DLD1 (cell line): ENCODE data around the gene GALNT18.

Experiments used
- in situ Hi-C: cut with HindIII; loops from 2 replicates; pipeline ENCODE4 v1.10.0; 2017; ENCODE audit warnings: low sequenced_read_pairs

Gene GALNT18

GRCh38 chr11:11291041-11292015, 330.5 kb downstream of the GALNT18 start:
- in situ Hi-C loops = no loop called here

- in situ Hi-C loops = no loop called here
Observed at GRCh38 chr11:11290354-11290753, 331.5 kb downstream of the GALNT18 start.

GRCh38 chr11:11289669-11290068, 332.1 kb downstream of the GALNT18 start:
- in situ Hi-C loops = no loop called here

GRCh38 chr11:11288972-11289616, 332.7 kb downstream of the GALNT18 start:
- in situ Hi-C loops = no loop called here

- in situ Hi-C loops = no loop called here
Observed at GRCh38 chr11:11284481-11284880, 337.3 kb downstream of the GALNT18 start.

GRCh38 chr11:11281626-11282025, 340.2 kb downstream of the GALNT18 start:
- in situ Hi-C loops = no loop called here

- in situ Hi-C loops = no loop called here
Observed at GRCh38 chr11:11280826-11281225, 341.0 kb downstream of the GALNT18 start.

GRCh38 chr11:11279956-11280689, 341.7 kb downstream of the GALNT18 start:
- in situ Hi-C loops = no loop called here

GRCh38 chr11:11272254-11272653, 349.6 kb downstream of the GALNT18 start:
- in situ Hi-C loops = no loop called here

GRCh38 chr11:11270236-11270775, 351.5 kb downstream of the GALNT18 start:
- in situ Hi-C loops = no loop called here

GRCh38 chr11:11268706-11269105, 353.1 kb downstream of the GALNT18 start:
- in situ Hi-C loops = no loop called here

GRCh38 chr11:11268119-11268518, 353.7 kb downstream of the GALNT18 start:
- in situ Hi-C loops = no loop called here

GRCh38 chr11:11267312-11267711, 354.5 kb downstream of the GALNT18 start:
- in situ Hi-C loops = no loop called here

GRCh38 chr11:11265994-11266606, 355.7 kb downstream of the GALNT18 start:
- in situ Hi-C loops = no loop called here

- in situ Hi-C loops = no loop called here
Observed at GRCh38 chr11:11265320-11265719, 356.5 kb downstream of the GALNT18 start.

GRCh38 chr11:11263238-11264005, 358.4 kb downstream of the GALNT18 start:
- in situ Hi-C loops = no loop called here

GRCh38 chr11:11262171-11262920, 359.5 kb downstream of the GALNT18 start:
- in situ Hi-C loops = no loop called here

GRCh38 chr11:11261629-11262028, 360.2 kb downstream of the GALNT18 start:
- in situ Hi-C loops = no loop called here

GRCh38 chr11:11260903-11261302, 360.9 kb downstream of the GALNT18 start:
- in situ Hi-C loops = no loop called here
